ENCODE results near the gene GPC1.

Gene GPC1

DNA sequence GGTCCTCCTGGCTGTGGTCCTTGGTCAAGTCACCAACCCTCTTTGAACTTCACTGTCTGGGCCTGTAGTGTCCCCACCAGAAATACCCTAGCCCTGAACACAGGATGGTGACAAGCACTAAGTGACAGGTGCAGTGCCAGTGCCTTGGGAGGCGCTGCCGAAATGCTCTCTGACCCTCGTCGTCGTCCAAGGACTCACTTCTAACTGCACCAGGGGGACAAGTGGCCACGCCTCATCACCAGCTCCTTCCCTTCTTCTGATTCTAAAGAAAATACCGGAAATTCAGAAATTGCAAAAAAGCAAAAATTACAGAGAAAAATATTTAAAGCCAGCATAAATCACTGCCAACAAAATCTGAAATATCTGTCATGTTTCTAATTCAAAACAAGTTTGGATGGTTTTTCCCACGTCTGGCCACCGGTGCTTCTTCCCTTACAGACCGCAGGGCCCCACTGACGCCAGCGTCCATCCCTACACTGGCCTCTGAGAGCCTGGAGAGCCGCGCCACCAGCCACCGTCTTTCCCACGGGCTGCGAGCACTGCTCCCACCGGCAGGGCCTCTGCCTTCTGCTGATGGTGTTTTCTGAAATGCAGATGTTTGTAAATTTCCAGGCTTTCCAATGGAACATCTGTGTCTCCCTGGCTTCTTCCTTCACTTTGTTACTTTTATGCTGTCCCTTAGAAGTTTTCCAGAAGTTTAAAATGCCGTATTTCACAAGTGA is 37.4 kb upstream of the GPC1 start:
- DNase-seq: no peak

DNA sequence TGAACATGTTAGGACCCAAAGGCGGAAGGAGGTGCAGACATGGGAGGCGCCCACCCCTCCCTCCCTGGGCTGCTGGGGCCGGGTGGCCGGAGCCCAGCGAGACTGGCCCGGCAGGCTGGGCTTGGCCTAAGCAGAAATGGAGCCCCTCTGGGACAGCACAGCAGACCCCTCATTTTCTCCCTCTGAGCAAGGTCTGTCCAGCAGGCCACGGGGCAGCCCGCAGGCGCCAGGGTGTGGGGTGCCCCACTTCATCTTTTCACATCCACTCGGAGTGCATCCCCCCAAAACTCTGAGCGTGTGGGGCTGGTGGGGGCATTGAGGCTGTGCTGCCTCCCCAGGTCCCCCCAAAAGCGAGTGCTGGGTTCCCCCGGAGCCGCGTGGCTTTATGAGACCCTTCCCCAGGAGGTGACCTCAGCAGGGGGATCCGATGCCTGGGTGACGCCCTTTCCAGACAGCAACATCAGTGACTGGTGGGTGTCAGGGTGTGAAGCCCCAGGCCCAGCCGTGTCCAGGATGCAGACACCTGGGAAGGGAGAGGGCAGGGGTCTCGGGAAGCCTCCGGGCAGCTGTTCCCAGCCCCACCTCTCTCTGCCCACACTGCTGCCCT is 36.7 kb upstream of the GPC1 start:
- DNase-seq: no peak

DNA sequence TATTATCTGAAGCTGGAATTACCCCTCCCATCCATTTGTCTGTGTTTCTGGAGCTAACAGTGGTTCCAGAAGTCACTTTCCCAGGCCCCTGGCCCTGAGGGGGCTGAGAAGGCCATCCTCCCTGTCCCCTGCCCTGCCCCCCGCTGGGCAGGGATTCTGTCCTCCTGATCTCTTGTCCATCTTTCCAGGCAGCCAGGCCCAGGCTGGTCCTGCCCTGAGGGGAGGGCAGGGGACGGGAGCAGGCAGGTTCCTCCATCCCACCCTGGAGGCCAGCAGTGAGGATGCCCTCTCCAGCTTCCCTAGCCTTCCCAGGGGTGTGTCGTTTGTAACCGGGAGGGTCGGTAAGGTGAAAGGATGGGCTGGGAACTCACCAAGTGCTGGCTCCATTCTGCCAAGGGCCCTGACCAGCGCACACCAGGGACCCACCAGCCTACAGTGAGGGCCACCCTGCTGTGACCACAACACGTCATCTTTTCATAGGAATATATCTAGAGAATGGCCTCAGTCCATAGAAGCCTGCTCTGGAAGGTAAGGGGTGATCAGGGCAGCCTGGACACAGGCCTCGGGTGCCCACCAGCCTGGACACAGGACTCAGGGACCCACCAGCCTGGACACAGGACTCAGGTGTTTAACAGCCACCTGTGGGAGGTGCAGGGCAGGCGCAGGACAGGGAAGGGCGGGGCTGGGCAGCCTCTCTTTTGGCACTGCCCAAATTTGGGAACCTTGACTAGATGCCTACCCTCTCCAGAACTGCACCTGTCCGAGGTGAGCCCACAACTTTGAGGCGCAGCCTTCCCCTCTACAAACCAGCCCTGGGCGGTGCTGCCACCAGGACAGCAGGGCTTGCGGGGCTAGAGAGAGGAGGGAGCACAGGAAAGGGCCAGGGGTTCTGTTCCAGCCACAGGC is 35.8 kb upstream of the GPC1 start:
- no peak for DNase-seq

DNA sequence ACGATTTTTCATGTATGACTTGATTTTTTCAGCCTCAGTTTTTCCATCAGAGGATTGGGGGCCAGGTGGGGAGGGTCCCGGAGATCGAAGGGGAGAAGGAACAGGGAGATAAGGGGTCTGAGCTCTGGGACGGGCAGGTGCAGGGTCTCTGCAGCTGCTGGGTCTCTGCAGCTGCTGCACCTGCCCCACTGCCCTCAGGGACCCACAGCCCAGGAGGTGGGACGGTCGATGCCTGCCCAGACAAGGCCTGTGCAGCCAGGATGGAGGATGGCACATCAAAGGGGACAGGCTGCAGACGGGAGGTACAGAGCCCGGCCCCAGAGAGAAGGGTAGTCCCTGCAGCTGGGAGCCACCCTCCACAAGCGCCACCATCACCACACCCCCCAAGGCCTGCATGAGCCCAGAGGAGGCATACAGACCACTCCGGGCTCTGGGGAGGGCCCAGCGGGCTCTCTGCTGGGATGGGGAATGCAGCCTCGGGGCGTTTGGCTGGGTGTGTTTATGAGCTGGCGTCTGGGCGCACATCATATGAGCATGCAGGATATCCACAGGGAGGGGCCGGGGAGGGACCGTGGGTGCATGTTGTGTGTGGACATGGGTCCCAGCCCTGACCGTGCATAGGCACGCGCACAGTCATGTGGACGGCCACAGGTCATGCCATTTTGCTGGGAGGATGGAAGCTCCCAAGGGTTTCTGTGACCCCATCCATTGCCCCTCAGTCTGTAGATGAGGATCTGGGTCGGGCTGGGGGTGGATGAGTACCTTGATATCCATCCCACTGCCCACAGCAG is 34.9 kb upstream of the GPC1 start:
- DNase-seq: no peak

DNA sequence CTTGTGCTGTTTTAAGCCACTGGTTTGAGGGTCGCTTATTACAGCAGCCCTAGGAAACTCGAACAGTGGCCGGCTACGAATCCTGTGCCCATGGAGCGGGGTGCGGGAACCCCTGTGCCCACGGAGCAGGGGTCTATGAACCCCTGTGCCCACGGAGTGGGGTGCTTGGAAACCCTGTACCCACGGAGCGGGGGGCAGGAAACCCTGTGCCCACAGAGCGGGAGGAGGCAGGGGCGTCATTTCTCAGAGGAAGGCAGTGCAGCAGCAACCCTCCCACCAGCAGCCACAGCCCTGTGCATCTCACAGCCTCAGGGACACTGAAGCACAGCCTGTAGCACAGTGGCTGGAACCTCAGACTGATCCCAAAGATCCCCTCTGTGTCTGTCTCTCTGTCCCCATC is 34.2 kb upstream of the GPC1 start:
- no peak for DNase-seq

DNA sequence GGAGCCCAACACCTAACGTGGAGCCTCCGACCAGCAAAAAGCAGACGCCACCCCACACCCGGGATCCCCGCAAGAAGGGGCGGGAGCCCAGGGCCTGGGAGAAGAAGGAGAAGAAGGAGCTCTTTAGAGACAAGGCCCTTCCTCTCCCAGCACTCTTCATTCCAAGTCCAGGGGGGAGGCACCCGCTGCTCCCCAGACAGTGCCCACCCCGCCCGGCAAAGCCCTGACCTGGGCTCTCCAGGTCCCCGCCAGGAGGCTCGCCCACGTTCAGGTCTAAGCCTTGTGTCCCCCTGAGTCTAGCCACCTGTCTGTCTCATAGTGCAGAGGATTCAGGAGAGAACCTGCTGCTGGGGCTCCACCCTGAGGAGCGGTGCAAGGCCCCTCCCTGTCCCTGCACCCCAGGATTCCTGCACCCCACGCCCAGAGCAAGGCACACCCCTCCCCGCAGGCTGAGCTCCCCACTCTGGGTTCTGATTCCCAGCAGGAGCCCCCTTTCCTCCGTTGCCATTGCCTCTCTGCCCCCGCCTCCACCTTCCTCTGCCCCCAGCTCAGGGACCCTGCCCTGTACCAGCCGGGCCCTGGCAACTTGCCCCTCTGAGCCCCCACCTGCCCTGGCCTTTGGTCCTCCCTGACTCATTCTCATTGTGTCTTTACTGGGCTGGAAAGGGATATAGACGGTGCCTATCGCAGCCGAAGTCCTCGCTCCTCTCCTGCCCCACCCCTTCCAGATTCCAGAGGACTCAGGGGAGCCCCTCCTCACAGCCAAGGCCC is 33.5 kb upstream of the GPC1 start:
- no peak for DNase-seq

DNA sequence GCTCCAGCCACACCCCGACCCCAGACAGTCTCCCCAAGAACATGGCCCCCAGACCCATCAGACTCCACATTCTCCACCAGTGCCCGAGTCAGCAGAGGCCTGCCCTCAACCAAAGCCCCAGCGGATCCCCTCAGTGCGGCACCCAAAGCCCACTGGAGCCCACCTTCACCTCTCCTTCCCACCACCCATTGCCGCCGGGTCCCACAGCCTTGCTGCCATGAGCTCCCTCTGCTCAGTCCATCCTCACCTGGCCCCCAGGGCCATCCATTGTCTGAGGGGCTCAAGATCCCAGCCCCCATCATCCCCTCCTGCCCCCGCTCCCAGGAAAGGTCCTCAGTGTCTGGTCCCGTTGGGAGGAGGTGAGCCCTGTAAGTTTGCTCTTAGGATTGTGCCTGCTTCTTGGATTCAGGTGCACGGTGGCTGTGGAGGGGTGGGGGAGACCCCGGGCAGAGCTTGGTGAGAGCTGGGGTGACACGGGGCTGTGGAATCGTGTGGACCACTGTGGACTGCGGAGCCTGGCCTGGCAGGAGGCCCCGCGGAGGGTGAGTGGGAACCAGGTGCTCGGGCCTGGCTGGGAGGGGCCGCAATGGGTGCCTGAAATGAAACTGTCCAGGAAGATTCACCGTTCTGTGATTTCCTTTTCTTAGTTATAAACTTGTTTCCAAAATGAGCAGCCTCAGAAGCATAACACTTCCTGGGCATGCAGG is 32.7 kb upstream of the GPC1 start:
- DNase-seq: no peak

DNA sequence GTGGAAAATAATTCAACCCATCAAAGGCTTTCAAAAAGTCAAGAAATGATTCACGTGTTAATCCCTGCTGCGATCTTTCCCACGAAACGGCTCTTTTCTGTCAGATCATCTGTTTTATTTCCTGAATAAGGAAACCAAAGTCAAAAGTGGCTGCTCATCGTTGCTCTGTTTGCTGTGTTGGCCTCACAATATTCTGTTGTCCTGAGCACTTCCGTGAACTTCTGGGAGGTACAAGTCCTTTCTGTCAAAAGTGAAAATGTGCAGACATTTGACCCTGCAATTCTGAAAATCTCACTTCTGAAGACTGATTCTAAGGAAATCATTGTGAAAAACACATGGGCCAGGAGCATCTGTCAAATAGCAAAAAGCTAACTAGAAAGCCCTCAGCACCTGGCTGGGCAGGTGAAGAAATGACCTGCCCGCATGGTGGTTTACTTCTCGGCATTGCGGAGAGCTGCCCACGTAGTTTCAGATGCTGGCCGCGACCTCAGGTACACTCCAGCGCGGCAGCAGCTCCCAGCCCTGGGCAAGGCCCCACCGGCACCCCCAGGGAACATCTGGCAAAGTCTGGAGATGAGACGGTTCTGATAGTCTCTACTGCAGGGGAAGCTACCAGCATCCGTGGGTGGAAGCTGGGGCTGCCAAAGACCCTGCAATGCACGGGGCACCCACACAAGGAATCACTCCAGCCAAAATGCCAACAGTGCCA is 31.9 kb upstream of the GPC1 start:
- no peak for DNase-seq

DNA sequence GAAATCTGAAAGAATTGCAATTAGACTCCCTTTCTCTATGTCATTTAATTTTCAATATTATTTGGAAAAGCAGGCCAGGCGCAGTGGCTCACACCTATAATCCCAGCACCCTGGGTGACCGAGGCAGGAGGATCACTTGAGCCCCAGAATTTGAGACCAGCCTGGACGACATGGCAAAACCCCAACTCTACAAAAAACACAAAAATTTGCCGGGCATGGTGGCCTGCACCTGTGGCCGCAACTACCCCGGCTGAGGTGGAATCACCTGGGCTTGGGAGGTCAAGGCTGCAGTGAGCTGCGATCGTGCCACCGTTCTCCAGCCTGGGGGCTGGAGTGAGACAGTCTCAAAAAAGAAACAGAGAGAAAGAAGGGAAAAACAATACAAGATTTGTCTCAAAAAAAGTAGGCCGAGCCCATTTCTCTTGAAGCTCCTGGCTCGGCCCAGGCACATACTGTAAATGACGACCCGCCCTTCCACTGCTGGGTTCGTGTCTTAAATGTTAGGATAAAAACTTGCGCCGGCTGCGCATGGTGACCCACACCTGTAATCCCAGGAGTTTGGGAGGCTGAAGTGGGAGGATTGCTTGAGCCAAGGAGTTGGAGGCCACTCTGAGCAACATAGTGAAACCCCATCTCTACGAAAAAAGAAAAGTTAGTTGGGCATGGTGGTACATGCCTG is 31.1 kb upstream of the GPC1 start:
- DNase-seq: no peak

DNA sequence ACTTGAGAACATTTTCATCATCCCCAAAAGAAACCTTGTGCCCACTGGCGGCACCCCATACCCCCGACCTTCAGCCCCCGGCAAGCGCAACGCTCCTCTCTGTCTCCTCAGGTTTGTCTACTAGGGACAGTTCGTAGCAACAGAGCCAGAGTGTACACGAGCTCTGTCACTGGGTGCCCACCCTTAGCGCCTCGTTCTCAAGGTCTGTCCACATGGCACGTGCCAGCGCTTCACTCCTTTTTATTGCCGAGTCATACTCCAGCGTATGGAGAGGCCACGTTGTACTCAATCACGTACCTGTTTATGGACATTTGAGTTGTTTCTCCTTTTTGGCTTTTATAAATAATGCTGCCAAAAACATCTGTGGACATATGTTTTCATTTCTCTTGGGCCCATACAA is 30.3 kb upstream of the GPC1 start:
- DNase-seq: no peak

DNA sequence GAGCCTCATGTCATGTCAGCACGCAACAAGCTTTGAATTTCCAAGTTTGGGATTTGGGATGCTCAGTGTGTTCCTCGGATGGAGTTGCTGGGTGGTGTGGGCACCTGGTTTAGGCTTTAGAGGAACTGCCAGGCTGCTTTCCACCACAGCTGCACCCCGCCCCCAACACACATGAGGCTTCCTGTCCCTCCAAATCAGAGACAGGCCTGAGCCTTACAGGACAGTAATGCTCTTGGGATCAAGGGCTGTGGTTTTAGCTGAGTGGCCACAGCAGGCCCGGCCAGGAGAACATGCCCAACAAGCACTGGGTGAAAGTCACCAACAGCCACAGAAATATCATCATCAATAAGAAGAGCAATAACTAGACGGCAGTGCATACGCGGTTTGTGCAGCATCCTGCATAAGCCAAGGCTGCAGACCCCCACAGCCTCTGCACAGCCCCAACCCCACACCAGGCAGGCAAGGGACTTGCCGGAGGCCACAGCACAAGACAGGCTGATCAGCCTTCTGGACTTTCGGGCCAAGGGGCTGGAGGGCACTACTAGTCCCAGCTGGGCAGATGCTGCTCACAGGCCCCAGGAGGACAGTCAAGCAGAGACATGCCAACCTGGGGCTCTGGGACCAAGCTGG is 29.7 kb upstream of the GPC1 start:
- no peak for DNase-seq

DNA sequence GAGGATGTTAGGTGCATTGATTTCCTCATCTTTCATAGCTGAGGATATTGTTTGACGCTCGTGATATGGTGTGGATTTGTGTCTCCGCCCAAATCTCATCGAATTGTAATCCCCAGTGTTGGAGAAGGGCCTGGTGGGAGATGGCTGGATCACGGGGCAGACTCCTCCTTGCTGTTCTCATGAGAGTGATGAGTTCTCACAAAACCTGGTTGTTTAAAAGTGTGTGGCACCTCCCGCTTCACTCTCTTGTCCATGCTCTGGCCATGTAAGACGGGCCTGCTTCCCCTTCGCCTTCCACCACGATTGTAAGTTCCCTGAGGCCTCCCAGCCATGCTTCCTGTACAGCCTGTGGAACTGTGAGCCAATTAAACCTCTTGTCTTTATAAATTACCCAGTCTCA is 28.4 kb upstream of the GPC1 start:
- no peak for DNase-seq

DNA sequence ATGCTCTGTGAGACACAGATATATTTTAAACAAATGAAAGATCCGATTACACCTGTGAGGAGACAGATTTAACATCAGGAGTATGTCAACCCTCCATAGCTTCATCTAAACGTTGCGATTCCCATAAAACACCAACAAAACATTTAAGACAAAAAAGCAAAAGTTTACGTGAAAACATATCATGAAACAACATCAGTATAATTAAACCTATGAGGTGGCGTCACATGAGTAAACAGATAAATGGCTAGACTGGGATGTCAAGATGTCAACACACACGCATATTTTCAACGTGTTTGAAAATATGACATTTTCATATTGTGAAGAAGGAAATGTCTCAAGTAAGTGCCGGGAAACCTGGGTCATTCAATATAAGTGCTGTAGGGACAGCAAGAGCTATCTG is 25.5 kb upstream of the GPC1 start:
- no peak for DNase-seq

DNA sequence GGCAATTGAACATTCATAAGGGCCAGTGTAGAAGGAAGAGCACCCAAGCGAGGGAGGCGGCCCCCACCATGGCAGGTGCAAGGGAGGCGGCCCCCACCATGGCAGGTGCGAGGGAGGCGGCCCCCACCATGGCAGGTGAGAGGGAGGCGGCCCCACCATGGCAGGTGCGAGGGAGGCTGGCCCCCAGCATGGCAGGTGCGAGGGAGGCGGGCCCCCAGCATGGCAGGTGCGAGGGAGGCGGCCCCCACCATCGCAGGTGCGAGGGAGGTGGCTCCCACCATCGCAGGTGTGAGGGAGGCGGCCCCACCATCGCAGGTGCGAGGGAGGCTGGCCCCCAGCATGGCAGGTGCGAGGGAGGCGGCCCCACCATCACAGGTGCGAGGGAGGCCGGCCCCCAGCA is 24.7 kb upstream of the GPC1 start:
- DNase-seq: no peak

DNA sequence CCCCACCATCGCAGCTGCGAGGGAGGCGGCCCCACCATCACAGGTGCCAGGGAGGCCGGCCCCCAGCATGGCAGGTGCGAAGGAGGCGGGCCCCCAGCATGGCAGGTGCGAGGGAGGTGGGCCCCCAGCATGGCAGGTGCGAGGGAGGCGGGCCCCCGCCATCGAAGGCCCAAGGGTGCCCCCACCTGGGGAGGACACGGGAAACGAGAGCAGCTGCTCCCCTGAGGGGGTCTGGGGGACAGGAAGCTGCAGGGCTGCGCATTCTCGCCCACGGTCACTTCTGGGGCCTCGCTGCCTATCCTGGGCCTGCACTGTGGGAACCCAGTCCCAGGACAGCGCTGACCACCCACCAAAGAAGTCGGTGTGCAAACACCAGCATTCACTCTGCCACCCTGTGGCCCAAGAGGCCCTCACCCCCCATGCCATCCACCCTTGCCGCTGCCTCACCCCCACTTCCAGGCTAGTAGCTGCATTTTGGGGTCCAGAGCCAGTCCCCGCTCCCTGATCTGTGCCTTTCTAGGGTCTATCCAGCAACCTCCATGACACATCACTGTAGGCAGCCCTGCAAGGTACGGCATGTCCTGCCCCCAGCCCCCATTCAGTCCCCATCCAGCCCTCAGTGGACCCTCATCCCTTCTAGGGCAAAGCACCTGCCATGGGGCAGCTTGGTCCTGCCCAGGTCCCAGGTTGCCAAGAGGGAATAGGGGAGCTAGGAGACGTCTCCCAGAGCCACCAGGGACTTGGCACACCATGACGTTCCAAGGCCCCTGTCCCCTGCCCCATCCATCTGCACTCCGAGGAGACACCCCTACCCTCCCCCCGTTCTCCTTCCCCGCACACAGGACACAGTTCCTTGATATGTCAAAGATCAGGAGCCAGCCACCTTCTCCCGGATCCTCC is 24.0 kb upstream of the GPC1 start:
- no peak for DNase-seq

DNA sequence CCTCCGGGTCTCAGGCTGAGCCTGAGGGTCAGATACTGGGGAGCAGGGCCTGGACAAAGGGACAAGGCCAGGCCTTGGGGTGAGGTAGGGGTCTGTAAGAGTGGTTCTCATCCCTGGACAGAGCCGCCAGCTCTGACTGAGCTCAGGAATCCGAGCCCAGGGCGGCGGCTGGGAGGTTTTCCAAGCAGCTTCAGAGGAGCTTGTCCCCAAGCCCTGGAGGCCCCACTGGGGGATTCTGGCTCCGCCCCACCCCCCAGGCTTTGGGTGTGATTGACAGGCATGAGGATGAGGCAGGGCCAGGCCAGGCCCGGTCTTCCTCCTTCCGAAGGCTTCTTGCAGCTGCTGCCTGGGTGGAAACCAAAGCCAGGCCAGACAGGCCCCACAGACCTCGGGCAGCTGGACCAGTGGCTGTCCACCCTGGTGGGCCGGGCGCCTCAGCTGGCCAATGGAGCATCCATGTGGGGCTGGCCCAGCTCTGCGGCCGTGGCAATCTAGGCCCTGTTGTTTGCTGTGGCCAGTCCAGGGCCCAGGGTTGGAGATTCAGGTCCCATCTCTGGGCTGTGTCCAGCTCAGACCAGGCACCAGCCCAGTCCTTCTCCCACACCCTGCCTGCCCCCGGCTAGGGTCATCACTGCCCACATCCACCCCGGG is 23.1 kb upstream of the GPC1 start:
- DNase-seq: no peak

DNA sequence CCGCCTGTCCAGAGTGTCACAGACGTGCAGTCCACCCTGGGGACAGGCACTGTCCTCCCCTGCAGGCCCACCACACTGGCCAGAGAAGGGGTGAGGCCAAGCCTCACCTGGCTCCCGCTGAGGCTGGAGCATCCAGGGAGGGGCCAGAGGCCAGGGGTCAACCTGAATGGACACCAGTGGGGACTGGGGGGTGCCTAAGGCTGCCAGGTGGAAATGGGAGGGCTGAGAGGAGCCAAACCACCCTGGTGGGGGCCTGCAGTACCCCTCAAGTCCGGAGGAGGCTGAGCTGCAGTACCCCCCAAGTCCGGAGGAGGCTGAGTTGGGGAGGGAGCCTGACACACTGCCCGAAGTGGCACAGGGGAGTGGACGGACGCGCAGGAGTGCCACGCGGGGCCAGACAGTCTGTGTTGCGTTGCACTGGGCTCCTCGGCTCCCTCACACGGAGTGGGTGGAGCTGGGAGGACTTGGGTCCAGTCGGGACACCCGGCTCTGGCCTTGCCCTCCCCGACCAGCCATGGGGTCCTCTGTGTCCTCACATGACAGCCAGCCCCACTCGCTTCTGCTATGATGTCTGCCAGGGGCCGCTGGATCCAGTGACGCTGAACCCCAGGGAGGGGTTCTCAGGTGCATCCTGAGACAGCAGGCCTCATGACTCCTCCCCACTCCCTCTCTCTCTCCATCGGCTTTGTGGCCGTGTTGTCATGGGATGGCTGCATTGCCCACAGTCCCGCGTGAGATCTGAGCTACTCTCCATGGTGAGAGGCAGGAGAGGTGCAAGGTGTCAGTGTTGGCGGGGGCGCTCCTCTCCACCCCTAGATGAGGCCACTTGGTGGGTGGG is 22.3 kb upstream of the GPC1 start:
- no peak for DNase-seq

All from stimulated activated CD4-positive, alpha-beta T cell treated with anti-CD3 and anti-CD28 coated beads, Interleukin-12 subunit alpha, Interleukin-12 subunit beta, amount 100 ng/mL, for 4 hours (primary cell).